Measurements from ENCODE around the gene OR5C1.
A peak's percentile ranks its signal among the peaks of the same experiment; 100 is the strongest.
"Not testable (repeated sequence)": the region's sequence is repeated elsewhere in the genome, so short reads cannot be mapped to it uniquely, and the experiment has no call there.

OR5C1 gene

DNA sequence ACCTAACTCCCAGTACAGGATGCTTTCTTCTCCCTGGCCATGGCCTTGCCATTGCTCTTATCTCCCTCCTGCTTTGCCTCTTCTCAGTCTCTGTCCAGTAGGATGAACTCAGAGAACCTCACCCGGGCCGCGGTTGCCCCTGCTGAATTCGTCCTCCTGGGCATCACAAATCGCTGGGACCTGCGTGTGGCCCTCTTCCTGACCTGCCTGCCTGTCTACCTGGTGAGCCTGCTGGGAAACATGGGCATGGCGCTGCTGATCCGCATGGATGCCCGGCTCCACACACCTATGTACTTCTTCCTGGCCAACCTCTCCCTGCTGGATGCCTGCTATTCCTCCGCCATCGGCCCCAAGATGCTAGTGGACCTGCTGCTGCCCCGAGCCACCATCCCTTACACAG is at the start of gene OR5C1:
TSS of gene OR5C1 (plus strand) at position 103 of the 400 bp plus-strand sequence. CDS start at position 103, 0 bp downstream.
- DNase-seq (ENCODE audit: low spot score) = no peak

DNA sequence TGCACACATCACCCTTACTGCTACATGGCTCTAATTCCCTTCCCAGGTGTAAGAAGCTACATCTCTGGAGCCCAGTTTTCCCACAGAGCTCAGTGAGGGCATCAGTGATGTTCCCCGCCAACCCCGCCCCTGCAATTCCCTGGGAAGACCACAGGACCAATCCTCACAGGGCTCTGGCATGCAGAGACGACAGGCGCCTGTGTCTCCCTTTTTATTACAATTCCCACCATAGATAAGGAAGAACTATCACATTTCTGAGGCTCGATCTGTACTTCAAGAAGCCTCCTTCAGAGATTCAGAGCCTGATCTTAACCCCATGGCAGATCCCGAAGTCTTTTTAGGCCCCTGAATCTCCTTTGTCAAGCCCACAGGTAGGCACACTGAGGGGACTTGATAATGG is 46.7 kb upstream of the OR5C1 start, which contains the start of gene OR1L6:
TSS of gene OR1L6 (plus strand) at position 301 of the 400 bp plus-strand sequence. CDS start 7,545 bp downstream, outside the sequence.
- DNase-seq (ENCODE audit: low spot score) = no peak

DNA sequence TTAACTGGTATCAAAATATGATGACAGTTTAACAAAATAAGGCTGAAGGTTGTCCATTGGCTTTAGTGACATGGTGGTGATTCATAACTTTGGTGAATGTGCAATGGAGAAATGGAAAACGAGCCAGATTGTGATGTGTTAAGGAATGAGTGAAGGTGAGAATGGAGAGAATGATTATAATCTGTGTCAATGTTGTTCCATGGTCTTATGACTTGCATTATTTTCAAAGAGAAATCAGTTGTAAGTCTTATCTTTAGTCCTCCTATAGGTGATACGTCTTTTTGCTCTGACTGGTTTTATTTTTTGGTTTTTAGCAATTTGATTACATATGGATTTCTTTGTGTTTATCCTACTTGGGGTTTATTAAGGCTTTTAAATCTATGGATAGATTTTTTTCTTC is 33.9 kb upstream of the OR5C1 start:
- DNase-seq (ENCODE audit: low spot score) = no peak

DNA sequence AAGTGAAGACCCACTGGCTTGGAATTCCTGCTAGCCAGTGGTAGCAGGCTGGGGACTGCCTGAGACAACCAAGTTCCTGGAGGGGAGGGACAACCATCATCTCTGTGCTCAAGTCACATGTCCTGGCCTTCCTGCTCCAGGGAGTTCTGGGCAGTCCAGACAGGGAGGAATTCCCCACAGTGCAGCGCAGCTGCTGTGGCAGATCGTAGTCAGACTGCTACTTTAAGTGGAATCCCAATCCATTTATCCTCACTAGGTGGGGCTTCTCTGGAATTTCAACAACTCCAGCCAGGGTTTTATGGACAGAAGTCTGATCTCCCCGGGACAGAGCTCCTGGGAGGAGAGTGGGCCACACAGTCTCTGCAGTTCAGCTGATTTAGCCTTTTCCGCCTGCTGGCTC is 20.9 kb upstream of the OR5C1 start:
- DNase-seq (ENCODE audit: low spot score) = no peak

DNA sequence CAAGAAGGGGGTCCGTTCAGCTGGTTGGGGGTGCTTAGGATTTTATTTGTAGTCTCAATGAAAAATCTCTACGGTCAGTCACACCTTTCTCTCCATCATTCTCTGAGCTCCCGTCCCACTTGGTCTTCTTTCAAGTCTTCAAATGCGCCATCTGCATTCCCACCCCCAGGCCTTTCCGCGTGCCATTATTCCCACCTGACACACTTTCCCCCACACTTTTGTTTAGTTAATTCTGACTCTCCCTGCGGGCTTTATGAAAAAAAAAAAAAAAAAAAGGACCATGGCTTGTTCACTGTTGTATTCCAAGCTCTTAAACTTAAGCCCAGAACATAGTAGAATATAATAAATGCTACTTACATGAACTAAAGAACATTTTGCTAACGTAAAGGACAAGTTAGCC is 11.7 kb upstream of the OR5C1 start:
- DNase-seq (ENCODE audit: low spot score) = no peak

DNA sequence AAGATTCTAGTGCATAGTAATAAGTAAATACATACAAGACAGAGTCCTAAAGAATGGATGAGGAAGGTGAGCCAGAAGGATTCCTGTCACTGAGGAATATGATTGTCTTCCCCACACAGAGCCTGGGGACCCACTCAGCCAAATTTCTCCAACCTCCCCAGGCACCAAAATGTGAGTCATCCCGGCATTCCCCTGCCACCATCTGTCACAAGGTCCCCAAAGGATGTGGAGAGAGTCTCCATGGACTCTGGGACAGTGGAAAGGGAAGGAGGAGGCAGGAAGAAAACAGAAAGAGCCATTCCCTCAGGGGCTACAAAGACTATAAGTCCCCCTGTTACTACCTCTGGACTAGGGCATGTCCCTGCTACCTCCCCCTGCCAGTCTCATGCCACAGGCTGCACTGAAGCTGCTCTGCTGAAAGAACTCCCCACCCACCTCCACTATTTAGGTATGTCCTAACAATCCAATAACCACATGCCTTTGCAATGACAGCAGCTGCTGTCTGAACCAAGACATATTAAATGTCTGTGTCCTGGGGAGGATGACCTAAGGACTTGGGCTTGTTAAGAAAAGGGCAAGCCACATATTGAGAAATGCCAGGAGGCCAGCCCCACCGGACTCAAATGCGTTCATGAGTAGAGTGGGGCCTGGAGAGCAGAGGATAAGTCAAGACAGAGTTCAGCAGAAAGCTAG is 10.7 kb upstream of the OR5C1 start:
- DNase-seq (ENCODE audit: low spot score) = peak; percentile 6

DNA sequence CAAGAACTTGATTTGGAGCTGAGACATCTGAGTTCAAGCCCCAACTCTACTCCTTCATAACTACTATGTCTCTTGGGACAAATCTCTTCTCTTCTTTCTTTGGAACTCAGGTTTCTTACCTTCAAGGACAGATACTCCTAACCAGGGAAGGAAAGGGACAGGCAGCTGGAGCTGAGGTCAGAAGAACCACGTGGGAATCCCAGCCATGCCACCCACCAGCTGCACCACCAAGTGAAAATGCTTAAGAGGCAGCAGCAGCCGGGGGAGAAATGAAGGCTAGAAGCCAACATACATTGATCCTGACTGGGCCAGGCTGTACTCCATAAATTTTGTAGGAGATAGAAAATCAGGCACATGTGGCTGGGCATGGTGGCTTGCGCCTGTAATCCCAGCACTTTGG is 9.6 kb upstream of the OR5C1 start:
- DNase-seq (ENCODE audit: low spot score) = no peak

DNA sequence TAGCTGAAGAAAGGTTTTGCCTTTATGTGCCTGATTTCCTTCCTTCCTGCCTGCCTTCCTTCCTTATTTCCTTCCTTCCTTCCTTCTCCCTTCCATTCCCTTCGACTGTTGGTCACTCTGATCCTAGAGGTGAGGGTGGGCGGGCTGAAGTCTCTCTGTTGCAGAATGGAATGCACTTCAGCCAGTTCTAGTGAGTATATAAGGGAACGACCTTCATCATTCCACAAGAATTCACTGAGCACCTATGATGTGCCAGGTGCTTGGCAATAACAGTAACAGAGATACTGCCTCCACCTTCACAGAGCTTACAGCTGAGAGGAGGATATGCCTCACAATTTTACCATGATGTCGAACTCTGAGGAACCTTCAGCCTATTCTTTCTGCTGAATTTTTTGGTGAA is 8.7 kb upstream of the OR5C1 start:
- no peak for DNase-seq (ENCODE audit: low spot score)

DNA sequence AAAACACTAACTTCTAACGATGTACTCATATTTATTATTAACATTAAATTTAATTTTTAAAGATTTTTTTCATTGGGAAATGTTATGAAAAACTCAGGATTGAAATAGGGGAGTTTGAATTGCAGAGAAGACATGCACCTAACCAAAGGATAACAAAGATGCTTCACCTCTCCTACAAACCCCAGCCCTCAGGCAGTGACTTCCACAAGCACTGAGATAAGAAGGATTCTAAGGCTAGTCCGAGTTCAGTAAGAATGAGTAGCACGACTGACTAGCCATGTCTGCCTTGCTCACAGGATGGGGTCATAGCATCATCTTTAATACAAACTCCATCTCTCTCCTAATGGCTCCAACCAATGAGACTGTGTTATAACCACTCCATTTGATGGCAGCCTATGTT is 7.1 kb upstream of the OR5C1 start:
- no peak for DNase-seq (ENCODE audit: low spot score)

DNA sequence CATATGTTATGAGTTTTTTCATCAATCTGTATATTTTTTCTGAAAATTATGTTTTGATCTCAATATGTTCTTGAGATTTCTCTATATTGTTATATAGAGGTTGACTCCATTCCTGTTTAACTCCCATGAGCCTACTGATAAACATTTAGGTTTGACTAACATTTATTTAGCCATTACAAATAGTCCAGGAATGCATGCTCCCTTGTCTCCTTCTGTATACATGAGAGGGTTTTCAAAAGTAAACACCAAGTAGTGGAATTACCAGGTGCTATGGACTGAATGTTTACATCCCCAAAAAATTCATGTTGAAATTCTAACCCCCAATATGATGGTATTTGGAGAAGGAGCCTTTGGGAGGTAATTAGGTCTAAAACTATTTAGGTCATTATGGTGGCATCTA is 3.5 kb upstream of the OR5C1 start:
- no peak for DNase-seq (ENCODE audit: low spot score)

DNA sequence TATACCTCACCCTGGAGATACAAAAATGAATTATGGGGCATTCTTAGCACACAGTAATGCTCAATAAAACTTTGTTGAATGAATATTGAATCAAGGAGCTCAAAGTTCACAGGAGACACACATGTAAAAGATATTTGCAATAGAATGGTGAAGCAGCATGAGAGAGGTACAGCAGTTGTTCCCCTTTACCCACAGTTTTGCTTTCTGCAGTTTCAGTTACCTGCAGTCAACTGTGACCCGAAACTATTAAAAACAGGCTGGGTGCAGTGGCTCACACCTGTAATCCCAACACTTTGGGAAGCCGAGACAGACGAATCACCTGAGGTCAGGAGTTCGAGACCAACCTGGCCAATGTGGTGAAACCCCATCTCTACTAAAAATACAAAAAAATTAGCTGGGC is 2.4 kb upstream of the OR5C1 start:
- DNase-seq (ENCODE audit: low spot score) = no peak

DNA sequence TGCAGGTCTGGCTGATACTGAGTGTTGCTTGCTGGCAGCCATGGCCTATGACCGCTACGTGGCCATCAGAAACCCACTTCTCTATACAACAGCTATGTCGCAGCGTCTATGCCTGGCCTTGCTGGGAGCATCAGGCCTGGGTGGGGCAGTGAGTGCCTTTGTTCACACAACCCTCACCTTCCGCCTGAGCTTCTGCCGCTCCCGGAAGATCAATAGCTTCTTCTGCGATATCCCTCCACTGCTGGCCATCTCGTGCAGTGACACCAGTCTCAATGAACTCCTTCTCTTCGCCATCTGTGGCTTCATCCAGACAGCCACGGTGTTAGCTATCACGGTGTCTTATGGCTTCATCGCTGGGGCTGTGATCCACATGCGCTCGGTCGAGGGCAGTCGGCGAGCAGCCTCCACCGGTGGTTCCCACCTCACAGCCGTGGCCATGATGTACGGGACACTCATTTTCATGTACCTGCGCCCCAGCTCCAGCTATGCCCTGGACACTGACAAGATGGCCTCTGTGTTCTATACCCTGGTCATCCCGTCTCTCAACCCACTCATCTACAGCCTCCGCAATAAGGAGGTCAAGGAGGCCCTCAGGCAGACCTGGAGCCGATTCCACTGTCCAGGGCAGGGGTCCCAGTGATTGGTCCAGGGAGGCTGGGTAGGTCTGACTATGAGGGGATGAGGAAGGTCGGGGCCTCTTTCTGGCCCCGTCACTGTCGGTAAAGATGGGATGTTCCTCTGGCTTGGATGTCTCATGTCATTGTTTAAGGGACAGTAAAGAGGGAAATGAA is 718 bp downstream of the OR5C1 start:
- no peak for DNase-seq (ENCODE audit: low spot score)

DNA sequence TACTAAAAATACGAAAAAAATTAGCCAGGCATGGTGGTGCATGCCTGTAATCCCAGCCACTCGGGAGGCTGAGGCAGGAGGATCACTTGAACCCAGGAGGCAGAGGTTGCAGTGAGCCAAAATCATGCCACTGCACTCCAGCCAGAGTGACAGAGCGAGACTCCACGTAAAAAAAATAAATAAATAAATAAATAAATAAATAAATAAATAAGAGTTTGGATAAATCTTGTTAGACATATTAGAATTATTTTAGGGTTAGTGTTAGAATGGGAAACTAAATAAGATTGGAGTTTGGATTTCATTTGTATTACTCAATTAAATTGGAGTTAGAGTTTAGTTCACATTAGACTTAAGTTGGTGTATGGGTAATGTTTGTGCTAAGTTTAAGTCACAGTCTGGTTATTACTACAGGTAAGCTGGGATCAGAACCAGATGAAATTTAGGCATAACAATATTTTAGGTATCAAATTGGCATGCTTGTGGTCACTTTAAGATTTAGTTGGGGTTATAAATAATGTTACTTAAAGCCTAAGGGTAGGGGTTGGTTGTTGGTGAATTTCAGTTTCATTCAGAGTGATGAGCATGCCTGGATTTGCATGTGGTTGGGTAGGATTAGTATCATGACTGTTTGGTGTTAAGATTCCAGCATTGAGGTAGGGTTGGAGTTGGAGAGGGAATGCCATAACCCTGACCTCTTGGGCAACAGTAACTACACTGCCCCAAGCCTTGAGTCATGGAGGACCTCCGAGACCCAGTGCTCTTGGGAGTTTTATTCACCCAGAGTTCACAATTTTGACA is 3.3 kb downstream of the OR5C1 start:
- no peak for DNase-seq (ENCODE audit: low spot score)

DNA sequence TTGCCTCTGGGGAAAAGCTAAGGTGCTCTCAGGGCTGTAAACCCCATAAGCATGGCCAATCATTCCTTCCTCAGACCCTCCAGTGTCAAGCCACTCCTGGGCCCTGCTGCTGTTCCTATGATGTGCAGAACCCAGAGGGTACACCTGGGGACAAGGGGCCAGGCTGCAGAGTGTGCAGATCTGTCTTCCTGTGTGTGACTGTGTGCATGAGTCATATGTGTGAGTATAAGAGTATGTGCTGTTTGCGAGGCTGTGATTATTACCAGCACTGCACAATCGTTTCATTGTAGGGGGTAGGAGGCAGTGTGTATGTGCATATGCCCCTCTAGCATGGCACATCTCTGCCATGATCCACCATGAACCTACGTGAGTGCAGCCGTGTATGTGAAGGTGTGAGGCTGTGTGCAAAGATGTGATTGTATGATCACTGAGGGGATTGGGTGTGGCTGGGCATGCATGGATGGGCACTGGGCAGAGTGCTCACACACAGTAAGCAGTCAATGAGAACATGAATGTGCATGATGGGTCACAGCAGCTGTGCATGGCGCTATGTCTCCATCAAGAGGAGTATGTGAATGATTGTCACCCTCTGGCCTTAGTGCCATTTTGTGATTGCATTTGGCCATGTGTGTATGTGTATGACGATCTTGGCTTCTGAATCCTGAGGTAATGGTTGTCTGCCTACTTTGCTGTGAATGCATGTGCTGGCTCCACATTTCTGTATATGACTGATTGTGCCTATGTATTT is 8.8 kb downstream of the OR5C1 start:
- no peak for DNase-seq (ENCODE audit: low spot score)

DNA sequence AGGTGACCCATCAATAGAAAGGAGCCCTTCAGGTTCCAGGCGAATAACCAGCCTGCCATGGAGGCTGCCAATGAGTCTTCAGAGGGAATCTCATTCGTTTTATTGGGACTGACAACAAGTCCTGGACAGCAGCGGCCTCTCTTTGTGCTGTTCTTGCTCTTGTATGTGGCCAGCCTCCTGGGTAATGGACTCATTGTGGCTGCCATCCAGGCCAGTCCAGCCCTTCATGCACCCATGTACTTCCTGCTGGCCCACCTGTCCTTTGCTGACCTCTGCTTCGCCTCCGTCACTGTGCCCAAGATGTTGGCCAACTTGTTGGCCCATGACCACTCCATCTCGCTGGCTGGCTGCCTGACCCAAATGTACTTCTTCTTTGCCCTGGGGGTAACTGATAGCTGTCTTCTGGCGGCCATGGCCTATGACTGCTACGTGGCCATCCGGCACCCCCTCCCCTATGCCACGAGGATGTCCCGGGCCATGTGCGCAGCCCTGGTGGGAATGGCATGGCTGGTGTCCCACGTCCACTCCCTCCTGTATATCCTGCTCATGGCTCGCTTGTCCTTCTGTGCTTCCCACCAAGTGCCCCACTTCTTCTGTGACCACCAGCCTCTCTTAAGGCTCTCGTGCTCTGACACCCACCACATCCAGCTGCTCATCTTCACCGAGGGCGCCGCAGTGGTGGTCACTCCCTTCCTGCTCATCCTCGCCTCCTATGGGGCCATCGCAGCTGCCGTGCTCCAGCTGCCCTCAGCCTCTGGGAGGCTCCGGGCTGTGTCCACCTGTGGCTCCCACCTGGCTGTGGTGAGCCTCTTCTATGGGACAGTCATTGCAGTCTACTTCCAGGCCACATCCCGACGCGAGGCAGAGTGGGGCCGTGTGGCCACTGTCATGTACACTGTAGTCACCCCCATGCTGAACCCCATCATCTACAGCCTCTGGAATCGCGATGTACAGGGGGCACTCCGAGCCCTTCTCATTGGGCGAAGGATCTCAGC is 11.6 kb downstream of the OR5C1 start, which contains the start of gene OR1K1:
TSS of gene OR1K1 (plus strand) at position 58 of the 995 bp plus-strand sequence. CDS start at position 58, 0 bp downstream.
- DNase-seq (ENCODE audit: low spot score) = no peak

DNA sequence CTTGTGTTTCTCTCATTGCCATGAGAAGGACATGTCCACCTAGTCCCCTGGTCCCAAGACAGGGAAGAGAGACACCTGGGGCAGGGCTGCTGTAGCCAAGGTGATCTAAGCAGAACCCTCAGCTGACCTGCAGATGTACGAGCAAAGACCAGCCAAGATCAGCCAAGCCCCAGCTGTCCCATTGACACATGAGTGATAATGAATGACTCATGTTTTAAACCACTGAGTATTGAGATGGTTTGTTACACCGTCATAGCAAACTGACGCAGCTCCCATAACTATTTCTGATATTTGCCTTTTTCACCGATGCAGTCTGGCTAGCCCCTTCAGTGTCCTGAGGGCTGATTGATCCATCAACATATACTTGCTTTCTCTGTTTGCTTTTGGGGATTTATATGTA is 17.9 kb downstream of the OR5C1 start:
- no peak for DNase-seq (ENCODE audit: low spot score)

DNA sequence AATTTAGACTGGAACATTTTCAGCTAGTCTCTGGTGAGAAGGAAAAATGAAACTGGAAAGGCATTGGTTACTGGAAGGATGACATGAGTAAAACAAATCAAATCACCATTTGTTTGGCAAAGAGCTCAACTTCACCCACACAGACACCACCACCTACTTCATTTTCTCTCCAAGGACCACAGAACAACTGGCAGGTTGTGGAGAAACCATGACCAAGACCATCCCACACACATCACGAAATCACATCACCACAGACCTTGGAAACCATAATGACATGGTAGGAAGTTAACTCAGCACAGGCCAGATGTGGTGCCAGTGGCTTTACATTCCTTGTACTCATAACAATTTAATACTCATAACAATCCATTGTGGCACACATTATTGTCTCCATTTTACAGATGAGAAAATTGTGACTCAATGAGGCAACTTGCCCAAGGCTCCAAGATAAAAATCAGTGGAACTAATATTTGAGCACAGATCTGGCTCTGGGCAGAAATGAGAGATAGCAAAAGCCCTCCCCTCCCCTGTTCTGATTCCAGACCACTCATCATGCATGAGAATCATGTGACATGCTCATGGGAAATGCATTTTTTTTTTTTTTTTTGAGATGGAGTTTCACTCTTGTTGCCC is 18.7 kb downstream of the OR5C1 start:
- no peak for DNase-seq (ENCODE audit: low spot score)

DNA sequence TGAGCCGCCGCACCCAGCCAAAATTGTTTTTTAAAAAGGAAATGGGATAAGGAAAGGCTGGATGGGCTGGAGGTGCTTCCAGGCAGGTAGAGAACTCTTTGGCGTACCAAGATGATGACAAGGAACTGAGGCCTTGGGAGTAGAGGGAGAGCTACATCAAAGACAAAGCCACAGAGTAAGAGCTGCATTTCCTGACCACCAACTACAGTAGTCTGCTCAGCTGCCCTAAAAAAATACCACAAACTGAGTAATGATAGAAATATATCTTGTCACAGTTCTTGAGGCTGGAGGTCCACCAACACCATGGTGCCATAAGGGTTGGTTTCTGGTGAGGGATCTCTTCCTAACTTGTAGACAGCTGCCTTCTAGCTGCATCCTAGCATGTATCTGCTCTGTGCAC is 19.4 kb downstream of the OR5C1 start:
- DNase-seq (ENCODE audit: low spot score) = no peak

DNA sequence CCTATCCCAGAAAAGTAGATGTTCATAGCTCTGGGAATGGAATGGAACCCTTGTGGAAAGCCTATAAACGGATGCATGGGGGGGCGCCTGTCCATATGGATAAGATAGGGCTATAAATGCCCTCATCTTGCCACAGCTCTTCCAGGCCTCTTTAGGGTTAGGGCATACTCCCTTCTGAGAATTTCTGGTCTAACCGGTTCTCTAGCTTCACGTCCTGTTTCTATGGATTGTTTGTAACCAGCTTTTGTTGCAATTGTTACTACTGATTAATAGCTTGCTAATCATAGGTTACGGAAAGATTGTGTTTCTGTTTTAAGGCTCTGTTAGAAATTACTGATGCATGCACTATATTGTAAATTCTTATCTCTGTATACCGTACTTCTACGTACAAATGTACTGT is 20.5 kb downstream of the OR5C1 start:
- not testable (repeated sequence) for DNase-seq (ENCODE audit: low spot score)

DNA sequence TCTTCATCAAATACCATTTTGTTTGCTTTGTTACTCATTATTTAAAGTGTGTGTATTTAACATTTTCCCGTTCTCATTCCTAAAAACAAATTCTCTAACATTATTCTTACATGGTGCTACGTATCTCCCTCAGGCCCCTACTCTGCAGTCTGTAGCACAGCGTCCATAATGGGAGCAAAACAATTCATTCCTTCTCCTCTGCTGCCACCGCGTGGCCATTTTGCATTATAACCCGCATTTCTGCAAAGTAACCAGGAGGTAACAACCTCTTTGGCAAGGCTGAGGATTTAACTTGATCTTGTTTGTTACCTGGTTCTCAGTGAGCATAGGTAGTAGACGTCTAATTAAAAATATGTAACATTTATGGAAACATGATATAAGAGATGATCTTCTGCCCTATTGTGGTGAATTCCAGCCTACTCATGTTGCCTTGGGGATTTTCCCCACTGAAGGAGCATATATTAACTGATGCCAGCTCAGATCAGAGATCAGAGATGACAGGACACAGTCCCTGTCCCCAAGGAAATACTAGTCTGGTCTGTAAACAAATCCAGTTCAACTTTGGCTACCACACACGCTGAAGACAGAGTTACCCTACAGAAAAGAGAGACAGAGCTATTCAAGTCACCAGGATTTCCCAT is 21.7 kb downstream of the OR5C1 start:
- peak; percentile 70 for DNase-seq (ENCODE audit: low spot score)

Data from LoVo (cell line).